CD4-positive, alpha-beta T cell treated with Interferon alpha-2 for 1 hour (primary cell): ENCODE results near the gene OCSTAMP.

Experiments used
- DNase-seq, 2 donors: peaks; one replicate each; pipeline ENCODE4 v3.0.0-alpha.2; 2020 to 2022

Gene OCSTAMP, protein sequence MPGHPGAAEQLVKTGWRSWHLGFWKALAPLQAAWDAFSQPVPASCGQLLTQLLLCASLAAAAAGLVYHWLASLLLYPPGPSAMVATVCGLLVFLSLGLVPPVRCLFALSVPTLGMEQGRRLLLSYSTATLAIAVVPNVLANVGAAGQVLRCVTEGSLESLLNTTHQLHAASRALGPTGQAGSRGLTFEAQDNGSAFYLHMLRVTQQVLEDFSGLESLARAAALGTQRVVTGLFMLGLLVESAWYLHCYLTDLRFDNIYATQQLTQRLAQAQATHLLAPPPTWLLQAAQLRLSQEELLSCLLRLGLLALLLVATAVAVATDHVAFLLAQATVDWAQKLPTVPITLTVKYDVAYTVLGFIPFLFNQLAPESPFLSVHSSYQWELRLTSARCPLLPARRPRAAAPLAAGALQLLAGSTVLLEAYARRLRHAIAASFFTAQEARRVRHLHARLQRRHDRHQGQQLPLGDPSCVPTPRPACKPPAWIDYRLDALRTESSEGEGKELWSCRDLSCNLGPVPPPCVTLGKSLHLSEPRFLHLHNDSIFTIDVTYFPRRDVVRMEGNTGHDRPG

GRCh38 chr20:46550461-46550860, at the start of gene OCSTAMP:
Gene OCSTAMP, minus strand, starts transcription at chr20:46550654. Its CDS starts 94 bp downstream, at chr20:46550560.
- no peak for DNase-seq

DNA sequence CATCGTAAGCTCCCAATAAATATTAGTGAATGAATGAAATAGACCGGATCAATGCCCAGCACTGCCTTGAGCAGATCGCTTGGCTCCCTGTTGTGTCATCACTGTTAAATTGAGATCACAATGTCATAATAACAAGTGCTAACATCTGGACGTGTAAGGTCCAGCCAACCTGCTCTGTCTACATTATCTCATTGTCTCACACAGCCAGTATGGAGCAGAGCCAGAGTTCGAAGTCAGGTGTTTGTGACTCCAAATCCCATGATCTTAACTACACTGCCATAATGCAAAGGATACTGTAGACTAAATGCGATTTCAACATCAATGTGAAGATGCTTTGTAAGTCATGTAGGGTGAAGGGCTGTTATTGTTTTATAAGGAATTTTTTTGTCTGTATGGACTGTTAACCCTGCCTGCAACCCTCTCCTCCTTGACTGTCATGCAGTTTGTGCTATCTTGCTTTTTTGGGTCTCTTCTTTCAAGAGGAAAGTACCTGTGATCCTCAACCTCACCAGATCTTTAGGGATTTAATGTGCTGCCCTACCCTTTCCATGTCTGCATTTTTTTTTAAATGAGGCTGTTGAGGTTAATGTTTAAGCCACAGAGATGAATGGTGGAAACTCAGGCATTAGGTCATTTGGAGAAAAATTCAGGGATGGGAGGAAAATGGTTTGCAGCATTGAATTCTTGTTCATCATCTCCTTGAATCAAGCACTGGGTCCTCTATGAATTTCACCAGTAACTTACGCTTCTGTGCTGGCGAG, 49.0 kb upstream of the OCSTAMP start:
- no peak for DNase-seq

- DNase-seq, result no peak
Observed at GRCh38 chr20:46595933-46596332, 45.5 kb upstream of the OCSTAMP start.

GRCh38 chr20:46594725-46595124, 44.3 kb upstream of the OCSTAMP start:
- no peak for DNase-seq

DNA sequence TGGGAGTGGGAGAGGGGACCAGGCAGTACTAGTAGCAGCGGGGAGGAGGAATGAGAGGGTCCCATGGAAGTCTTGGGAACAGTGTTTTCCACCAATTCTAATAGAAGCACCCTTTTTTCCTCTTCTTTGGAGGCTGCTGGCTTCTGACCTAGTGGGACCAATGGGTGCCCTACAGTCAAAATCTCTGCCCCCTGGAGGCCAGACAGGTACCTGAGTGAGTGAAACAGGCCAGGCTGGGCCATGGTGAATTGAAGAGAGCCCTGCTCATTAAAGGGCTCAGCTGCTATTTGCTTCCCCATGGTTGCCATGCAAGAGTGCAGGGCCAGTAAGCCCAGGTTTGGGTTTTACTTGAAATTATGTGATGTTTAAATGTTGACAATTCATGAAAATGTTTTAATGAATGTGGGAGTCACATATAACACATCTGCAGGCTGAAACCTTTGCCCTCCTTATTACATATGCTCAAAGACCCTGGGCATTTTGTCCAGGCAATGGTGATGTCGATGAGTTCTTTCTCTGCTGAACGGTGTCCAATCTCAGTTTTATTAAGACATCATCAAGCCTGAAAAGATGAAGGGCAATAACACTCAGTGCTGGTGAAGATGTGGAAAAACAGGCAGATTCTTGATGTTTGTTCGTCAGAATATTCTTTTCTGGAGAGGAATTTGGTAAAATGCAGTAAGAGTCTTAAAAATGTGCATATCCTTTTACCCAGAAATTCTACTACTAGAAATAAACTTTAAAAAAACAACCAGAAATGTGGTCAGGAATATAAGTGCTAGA, 42.3 kb upstream of the OCSTAMP start:
- peak in 1 of 2 donors; percentile 3 for DNase-seq

- DNase-seq, result no peak
Observed at GRCh38 chr20:46590443-46590842, 40.0 kb upstream of the OCSTAMP start.

DNA sequence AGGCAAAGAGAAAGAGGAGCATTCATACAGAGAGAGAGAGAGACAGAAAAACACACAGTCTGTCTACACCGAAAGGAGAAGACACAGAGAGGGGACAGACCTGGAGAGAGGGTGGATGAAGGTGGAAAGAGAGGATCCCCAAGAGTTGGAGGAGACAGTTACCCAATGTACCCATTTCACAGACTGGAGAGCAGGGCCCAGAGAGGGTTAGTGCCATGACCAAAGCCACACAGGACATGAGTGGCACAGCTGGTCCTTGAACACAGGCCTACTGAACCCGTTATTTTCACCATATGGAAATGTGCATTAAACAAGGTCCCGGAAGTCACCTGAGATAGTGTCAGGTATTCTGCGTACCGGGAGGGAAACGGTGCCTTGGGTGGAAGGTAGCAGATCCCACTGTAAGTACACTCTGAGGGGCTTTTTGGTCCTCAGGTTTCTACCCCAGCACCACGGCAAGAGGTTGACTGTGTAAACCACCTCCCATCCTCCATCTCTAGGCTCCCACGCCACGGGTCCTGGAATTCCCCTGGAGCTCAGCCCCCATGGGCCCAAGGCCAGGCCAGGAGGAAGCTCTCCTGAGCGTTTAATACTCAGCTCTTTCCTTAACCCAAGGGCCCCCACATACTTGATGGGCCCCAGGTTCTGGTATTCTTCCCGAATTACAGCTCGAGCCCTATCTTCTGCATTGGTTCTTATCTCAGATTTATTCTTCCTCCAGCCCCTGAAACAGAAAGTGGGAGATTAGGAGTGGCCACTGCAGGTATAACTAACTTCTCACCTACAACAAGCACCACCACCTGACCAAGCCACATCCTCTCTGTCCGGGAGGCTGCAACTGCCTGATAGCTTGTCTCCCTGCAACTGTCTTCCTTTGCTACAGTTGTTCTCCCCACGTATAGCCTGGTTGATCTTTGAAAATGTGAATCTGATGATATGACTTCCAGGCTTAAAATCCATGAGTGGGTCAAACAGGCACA, 38.4 kb upstream of the OCSTAMP start:
- no peak for DNase-seq

- DNase-seq, result no peak
Observed at GRCh38 chr20:46587986-46588385, 37.5 kb upstream of the OCSTAMP start.

GRCh38 chr20:46586724-46587123, 36.3 kb upstream of the OCSTAMP start:
- DNase-seq, result no peak

- DNase-seq, result no peak
Observed at GRCh38 chr20:46584508-46584907, 34.1 kb upstream of the OCSTAMP start.

- no peak for DNase-seq
Observed at GRCh38 chr20:46583411-46584214, 33.2 kb upstream of the OCSTAMP start.

DNA sequence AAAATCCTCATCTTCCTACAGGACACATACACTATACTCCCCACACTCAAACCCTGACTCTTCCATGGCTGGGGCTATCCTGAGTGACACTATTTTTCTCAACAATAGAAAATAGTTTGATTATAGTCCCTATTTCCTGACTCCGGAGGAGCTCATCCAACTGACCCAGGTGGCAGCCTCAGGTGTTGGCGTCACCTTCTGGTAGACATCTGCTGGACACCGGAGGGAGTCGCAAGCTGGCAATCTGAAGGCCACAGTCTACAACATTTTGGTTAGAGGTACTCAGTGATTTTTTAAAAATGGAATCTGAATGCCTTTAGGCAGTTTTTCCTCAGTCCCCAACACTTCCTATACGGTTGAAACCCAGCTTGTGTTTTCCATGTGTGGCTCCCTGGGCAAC, 32.2 kb upstream of the OCSTAMP start:
- DNase-seq, result no peak

- DNase-seq, result no peak
Observed at GRCh38 chr20:46581391-46581790, 30.9 kb upstream of the OCSTAMP start.

- no peak for DNase-seq
Observed at GRCh38 chr20:46580613-46581205, 30.3 kb upstream of the OCSTAMP start.

DNA sequence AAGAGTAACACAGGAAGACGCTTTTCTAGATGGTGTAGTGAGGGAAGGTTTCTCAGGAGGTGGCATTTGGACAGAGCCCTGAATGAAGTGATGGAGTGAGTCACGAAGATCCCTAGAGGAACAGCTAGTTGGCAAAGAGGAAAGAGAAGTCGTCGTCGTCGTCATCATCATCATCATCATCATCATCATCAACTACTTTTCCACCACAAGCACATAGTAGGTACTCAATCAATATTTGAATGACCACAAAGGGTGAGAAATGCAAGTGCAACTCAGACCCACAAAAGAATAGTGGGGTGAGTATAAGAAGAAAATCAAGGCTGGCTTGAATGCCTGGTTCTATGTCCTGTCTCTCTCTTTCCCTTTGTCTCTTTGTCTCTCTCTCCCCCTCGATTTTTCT, 28.3 kb upstream of the OCSTAMP start:
- no peak for DNase-seq

DNA sequence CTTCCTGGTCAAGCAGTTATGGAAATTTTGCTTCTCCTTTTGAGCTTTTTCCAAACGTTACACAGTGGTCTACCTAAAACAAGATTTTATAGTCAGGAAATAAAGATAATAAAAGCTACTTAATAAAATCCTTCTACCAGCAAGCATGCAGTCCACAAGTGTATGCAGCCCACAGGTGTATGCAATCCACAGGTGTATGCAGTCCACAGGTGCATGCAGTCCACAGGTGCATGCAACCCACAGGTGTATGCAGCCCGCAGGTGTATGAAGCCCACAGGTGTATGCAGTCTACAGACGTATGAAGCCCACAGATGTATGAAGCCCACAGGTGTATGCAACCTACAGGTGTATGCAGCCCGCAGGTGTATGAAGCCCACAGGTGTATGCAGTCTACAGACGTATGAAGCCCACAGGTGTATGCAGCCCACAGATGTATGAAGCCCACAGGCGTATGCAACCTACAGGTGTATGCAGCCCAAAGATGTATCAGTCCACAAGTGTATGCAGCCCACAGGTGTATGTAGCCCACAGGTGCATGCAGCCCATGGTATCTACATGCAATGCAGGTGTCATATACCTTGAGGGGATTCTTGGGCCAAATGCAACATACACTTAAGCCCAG, 26.4 kb upstream of the OCSTAMP start:
- no peak for DNase-seq

DNA sequence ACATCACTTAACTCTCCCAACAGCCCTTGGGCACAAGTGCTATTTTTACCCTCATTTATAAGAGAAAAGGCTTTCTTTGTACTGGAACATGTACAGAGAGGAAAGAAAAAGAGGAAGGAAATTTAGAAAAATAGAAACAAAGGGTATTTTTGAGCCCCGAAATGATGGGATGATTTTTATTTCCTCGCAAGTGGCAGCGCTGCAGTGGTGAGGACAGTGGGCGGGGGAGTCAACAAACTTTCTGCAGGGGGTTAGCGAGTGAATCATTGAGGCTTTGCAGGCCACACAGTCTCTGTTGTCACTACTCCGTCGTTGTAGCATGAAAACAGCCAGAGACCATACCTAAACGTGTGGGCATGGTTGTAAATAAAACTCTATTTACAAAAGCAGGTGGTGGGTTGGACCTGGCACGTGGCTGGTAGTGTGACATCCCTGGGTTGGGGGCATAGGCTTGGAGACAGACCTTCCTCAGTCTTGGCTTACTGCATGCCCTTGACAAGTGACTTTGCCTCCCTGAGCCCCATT, 25.5 kb upstream of the OCSTAMP start:
- no peak for DNase-seq

DNA sequence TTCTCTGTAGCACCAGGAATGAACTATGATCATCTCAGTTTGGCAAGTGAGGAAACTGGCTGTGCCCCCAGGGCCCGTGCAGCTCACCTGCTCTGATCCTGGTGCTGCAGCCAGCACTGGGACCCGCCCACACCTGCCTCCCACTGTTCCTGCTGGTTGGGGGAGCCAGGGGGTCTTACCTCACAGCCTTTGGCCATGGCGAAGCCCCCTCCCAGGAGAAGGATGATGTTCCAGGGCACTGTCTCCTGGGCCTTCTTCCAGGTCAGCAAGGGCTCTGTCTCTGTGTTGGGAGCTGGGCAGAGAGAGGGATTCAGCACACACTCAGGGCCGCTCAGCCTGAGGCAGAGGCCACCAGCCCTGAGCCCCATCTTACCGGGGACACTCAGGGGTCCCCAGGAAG, 24.9 kb upstream of the OCSTAMP start:
- DNase-seq, result no peak

- no peak for DNase-seq
Observed at GRCh38 chr20:46573788-46574584, 23.5 kb upstream of the OCSTAMP start.
